Fibroblast of lung (primary cell): ENCODE data around the gene PNPLA3. TPM values are rescaled to one million over a fixed set of nuclear protein-coding genes. Genes with fewer than 3 reads are reported as not detected.

ENCODE experiments used
- DNase-seq, 2 donors: peaks; one replicate each; pipeline versions ENCODE4 v3.0.0 to v3.0.0-alpha.2; 2010; ENCODE audit warnings: low read depth in 2 of 2
- H2AFZ ChIP-seq: 2 replicates; pipeline ENCODE4 v1.5.1; 2012; ENCODE audit warnings: low read length, control low read depth, inconsistent platforms
- H3K27ac ChIP-seq: 2 replicates; pipeline ENCODE4 v1.5.1; 2011; ENCODE audit warnings: low read length, control low read depth; ENCODE audit not compliant: insufficient read depth
- H3K27me3 ChIP-seq: 2 replicates; pipeline ENCODE4 v1.5.1; 2011; ENCODE audit warnings: mild to moderate bottlenecking, low read length; ENCODE audit not compliant: control insufficient read depth, insufficient read depth
- H3K36me3 ChIP-seq: 2 replicates; pipeline ENCODE4 v1.5.1; 2011; ENCODE audit warnings: low read length; ENCODE audit not compliant: control insufficient read depth, insufficient read depth
- H3K4me1 ChIP-seq: 2 replicates; pipeline ENCODE4 v1.5.1; 2011; ENCODE audit warnings: low read length; ENCODE audit not compliant: control insufficient read depth, insufficient read depth; ENCODE audit errors: extremely low read depth
- H3K4me2 ChIP-seq: 2 replicates; pipeline ENCODE4 v1.5.1; 2011; ENCODE audit warnings: low read length, control low read depth; ENCODE audit not compliant: insufficient read depth; ENCODE audit errors: extremely low read depth
- H3K4me3 ChIP-seq, 4 experiments: fragments of 200-600 bp in 1 of 4; sonication (generic) in 1 of 4; replicated peaks in 1 of 4; 2 replicates each; pipeline ENCODE4 v1.5.1; 2011 to 2016; ENCODE audit warnings: low read length in 4 of 4, low read depth in 3 of 4, mild to moderate bottlenecking in 3 of 4, control low read depth in 2 of 4, inconsistent platforms in 1 of 4, mixed read lengths in 1 of 4; ENCODE audit not compliant: insufficient read depth in 1 of 4; ENCODE audit errors: control extremely low read depth in 1 of 4
- H3K79me2 ChIP-seq: 2 replicates; pipeline ENCODE4 v1.5.1; 2012; ENCODE audit warnings: mild to moderate bottlenecking, low read length, inconsistent platforms; ENCODE audit not compliant: control insufficient read depth, insufficient read depth
- H3K9ac ChIP-seq: 2 replicates; pipeline ENCODE4 v1.5.1; 2011; ENCODE audit warnings: mild to moderate bottlenecking, low read length, control low read depth; ENCODE audit not compliant: insufficient read depth
- H3K9me3 ChIP-seq: 2 replicates; pipeline ENCODE4 v1.5.1; 2012; ENCODE audit warnings: low read depth, low read length; ENCODE audit not compliant: control insufficient read depth, insufficient read depth
- H4K20me1 ChIP-seq: 2 replicates; pipeline ENCODE4 v1.5.1; 2011; ENCODE audit warnings: low read length; ENCODE audit not compliant: control insufficient read depth, insufficient read depth; ENCODE audit errors: extremely low read depth
- EZH2 ChIP-seq: IDR thresholded peaks from 2 replicates; pipeline ENCODE4 v1.5.1; 2012; ENCODE audit warnings: low read length, control low read depth, mild to moderate bottlenecking; ENCODE audit errors: missing control alignments
- polyA plus RNA-seq, 2 donors: library from polyadenylated mRNA; depleted of rRNA in 1 of 2; stranded (reverse) in 1 of 2; unstranded in 1 of 2; fragments of >200 nt; gene quantifications; 2 replicates each; pipeline ENCODE4 v1.2.1, GENCODE V29; 2011 to 2012; ENCODE audit warnings: missing spikeins in 1 of 2
- total RNA-seq: library from RNA; depleted of rRNA; stranded (reverse); fragments of >200 nt; gene quantifications from 2 replicates; pipeline ENCODE4 v1.2.1, GENCODE V29; 2014
- TF ChIP-seq, protein P1 (sequence below), 2 donors: IDR thresholded peaks in 1 of 2; conservative IDR thresholded peaks in 1 of 2; 1 replicate in 1 of 2; 2 replicates in 1 of 2; pipeline ENCODE4 v1.5.1; 2011 to 2012; ENCODE audit warnings: low read length in 2 of 2, control low read depth in 1 of 2, inconsistent platforms in 1 of 2, low read depth in 1 of 2, mild to moderate bottlenecking in 1 of 2

Gene PNPLA3
- total and polyA plus RNA-seq, 2 donors (not counting 1 experiment from before 2014, with no cell fraction given): 6.8 to 12.6 TPM

DNA sequence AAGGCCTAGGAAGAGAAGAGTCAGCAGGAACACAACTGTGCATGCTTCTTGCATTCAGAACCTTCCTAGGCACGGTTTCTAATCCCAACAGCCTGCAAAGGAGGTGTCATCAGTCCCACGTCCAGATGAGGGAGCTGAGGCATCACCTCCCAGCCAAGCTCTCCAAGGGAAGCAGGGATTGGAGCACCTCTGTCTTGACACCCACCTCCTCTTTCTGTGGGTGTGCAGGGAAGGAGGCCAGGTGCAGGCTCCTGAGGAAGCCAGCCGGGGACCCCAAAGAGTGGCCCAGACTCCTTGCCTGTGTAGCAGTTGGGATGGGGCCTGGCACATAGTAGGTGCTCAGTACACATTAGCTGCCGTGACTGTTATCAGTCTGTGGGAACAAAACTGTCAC is 33.7 kb upstream of the PNPLA3 start:
- Histone ChIP-seq H4K20me1 (no peaks in the 10 kb centered on the region), H3K27me3 (peaks cover 16% of the 10 kb centered on the region), H3K4me1 (no peaks in the 10 kb centered on the region), H3K4me3 (no peak overlapping the region), H3K79me2 (no peaks in the 10 kb centered on the region), H3K9me3 (no peaks in the 10 kb centered on the region), H2AFZ (no peak overlapping the region), H3K36me3 (no peaks in the 10 kb centered on the region), H3K9ac (no peak overlapping the region), H3K4me2 (no peak overlapping the region), H3K27ac (no peak overlapping the region)
- peak; percentile 29 to 40 for DNase-seq
- TF ChIP-seq, protein P1, sequence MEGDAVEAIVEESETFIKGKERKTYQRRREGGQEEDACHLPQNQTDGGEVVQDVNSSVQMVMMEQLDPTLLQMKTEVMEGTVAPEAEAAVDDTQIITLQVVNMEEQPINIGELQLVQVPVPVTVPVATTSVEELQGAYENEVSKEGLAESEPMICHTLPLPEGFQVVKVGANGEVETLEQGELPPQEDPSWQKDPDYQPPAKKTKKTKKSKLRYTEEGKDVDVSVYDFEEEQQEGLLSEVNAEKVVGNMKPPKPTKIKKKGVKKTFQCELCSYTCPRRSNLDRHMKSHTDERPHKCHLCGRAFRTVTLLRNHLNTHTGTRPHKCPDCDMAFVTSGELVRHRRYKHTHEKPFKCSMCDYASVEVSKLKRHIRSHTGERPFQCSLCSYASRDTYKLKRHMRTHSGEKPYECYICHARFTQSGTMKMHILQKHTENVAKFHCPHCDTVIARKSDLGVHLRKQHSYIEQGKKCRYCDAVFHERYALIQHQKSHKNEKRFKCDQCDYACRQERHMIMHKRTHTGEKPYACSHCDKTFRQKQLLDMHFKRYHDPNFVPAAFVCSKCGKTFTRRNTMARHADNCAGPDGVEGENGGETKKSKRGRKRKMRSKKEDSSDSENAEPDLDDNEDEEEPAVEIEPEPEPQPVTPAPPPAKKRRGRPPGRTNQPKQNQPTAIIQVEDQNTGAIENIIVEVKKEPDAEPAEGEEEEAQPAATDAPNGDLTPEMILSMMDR (conservative IDR thresholded peaks at IDR 0.05 in 1 of 2, IDR thresholded peaks at IDR 0.05 in 1 of 2; ENCODE audit: low read depth in 1 of 2, low read length in 2 of 2): peak; percentile 17 to 32
- TF ChIP-seq EZH2: no peak

DNA sequence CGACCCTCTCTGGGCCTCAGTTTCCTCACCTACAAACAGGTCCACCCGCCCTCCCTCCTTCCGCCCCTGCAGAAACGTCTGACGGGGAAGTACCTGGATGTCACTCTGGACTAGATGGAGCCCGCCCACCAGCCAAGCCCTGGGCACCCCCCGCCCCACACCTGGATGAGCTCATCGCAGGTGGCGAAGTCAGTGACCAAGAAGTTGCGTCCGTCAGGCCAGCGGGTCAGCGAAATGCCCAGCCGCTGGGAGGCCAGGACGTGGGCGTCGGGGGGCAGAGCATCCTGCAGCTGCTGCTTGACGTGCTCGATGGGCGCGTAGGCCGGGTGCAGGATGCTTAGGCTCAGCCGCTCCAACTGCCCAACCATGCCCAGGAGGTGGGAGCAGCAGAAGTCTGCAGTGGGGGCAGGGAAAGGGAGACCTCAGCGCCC is 32.7 kb upstream of the PNPLA3 start:
- TF ChIP-seq EZH2: no peak
- TF ChIP-seq, protein P1 (conservative IDR thresholded peaks at IDR 0.05 in 1 of 2, IDR thresholded peaks at IDR 0.05 in 1 of 2; ENCODE audit: low read depth in 1 of 2, low read length in 2 of 2): no peak
- no peak overlapping the region for H2AFZ ChIP-seq

DNA sequence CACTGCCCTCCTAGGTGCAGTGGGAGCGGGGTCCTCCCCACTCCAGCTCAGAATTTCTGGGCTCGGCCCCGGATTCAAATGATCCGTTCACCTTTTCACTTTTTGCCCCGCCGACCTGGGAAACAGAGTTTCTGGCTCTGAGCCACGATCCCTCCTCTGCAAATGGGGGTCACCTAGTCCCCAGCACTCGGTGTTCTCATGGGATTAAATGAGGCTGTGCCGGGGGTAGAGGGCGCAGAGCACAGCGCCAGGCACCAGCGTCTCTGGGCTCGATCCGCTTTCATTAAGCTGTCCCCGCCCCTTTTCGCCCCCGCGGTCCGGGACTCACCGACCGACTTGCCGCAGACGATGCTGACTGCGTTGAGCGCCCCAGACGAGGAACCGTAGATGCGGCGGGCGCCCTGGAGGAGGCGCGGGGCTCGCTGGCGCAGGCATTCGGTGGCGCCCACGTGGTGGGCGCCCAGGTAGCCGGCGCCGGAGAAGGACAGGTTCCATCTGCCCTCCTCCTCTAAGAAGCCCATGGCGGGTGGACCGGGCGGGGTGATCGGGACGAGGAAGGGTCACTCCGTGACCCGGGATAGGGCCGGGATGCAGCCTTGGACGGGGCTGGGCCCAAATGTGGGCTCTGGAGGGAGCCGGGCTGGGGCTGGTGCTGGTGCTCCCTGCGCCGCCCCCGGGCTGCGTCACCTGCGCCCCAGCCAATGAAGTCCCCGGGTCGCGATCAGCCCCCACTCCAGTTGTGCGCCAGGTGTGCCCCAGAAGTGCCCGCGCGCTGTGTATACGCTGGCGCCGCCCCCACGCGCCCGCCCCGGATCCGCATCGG is 32.0 kb upstream of the PNPLA3 start, which contains the start of gene PNPLA5:
Gene PNPLA5 (minus strand): TSS at position 654 of the 823 bp plus-strand sequence. CDS start 133 bp downstream, at position 521.
- Histone ChIP-seq H3K9me3 (no peaks in the 10 kb centered on the region), H3K79me2 (no peaks in the 10 kb centered on the region), H2AFZ (no peak within 1 kb of the TSS), H3K27me3 (peaks cover 16% of the 10 kb centered on the region), H3K4me1 (no peaks in the 10 kb centered on the region), H3K27ac (no peak within 1 kb of the TSS), H3K36me3 (no peaks in the 10 kb centered on the region), H3K9ac (no peak within 1 kb of the TSS), H4K20me1 (no peaks in the 10 kb centered on the region), H3K4me3 (peak within 1 kb of the TSS in 2 of 4 experiments; percentile 19 to 40), H3K4me2 (peak within 1 kb of the TSS; percentile 51)
- TF ChIP-seq, protein P1 (conservative IDR thresholded peaks at IDR 0.05 in 1 of 2, IDR thresholded peaks at IDR 0.05 in 1 of 2; ENCODE audit: low read depth in 1 of 2, low read length in 2 of 2): no peak
- TF ChIP-seq EZH2: no peak
- peak in 1 of 2 donors; percentile 40 for DNase-seq

More for the DNA sequence above, 32.7 kb upstream of the PNPLA3 start:
- no peak overlapping the region for H3K4me2 ChIP-seq
- no peak overlapping the region for H3K9ac ChIP-seq
- H3K9me3 ChIP-seq: no peaks in the 10 kb centered on the region
- H4K20me1 ChIP-seq: no peaks in the 10 kb centered on the region
- H3K27ac ChIP-seq: no peak overlapping the region
- peak overlapping the region in 1 of 4 experiments; percentile 40 for H3K4me3 ChIP-seq
- H3K79me2 ChIP-seq: no peaks in the 10 kb centered on the region
- no peaks in the 10 kb centered on the region for H3K4me1 ChIP-seq
- peak in 1 of 2 donors; percentile 20 for DNase-seq
- no peaks in the 10 kb centered on the region for H3K36me3 ChIP-seq
- H3K27me3 ChIP-seq: peaks cover 16% of the 10 kb centered on the region
